Measurements from ENCODE around the gene ERF. TPM values are rescaled to one million over a fixed set of nuclear protein-coding genes. Genes with fewer than 3 reads are reported as not detected.

Gene ERF
- total RNA-seq, 1 donor from 2014 or later, result 64.5 TPM

- H3K36me3 Mint-ChIP-seq (ENCODE audit: low read depth), result peaks cover 31% of the 10 kb centered on the region
- no peaks in the 10 kb centered on the region for H3K9me3 Mint-ChIP-seq (ENCODE audit: low read depth)
- H3K4me3 Mint-ChIP-seq (ENCODE audit: unreplicated experiment), result no peak overlapping the region
- no peak for DNase-seq (ENCODE audit: low spot score)
- no peak overlapping the region for H3K27ac Mint-ChIP-seq (ENCODE audit: unreplicated experiment)
- H3K4me1 Mint-ChIP-seq (ENCODE audit: low read depth), result peaks cover 18% of the 10 kb centered on the region
- H3K27me3 Mint-ChIP-seq (ENCODE audit: low read depth), result no peaks in the 10 kb centered on the region
- no peak for TF ChIP-seq CTCF (IDR thresholded peaks at IDR 0.05)
Measured at GRCh38 chr19:42226886-42227285, 28.0 kb downstream of the ERF start.

DNA sequence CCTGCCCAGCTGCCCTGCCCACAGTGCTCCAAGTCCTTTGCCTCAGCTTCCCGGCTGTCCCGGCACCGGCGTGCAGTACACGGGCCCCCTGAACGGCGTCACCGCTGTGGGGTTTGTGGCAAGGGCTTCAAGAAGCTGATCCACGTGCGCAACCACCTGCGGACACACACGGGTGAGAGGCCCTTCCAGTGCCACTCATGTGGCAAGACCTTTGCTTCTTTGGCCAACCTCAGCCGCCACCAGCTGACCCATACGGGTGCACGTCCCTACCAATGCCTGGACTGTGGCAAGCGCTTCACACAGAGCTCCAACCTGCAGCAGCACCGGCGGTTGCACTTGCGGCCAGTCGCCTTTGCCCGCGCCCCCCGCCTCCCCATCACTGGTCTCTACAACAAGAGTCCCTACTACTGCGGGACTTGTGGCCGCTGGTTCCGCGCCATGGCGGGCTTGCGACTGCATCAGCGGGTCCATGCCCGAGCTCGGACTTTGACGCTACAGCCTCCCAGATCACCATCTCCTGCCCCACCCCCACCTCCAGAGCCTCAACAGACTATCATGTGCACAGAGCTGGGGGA lies 29.1 kb downstream of the ERF start:
- Mint-ChIP-seq H3K9me3 (ENCODE audit: low read depth) (no peaks in the 10 kb centered on the region), H3K4me3 (ENCODE audit: unreplicated experiment) (no peak overlapping the region), H3K27me3 (ENCODE audit: low read depth) (no peaks in the 10 kb centered on the region), H3K27ac (ENCODE audit: unreplicated experiment) (no peak overlapping the region), H3K4me1 (ENCODE audit: low read depth) (peaks cover 24% of the 10 kb centered on the region), H3K36me3 (ENCODE audit: low read depth) (peaks cover 28% of the 10 kb centered on the region)
- no peak for DNase-seq (ENCODE audit: low spot score)
- no peak for TF ChIP-seq CTCF (IDR thresholded peaks at IDR 0.05)

DNA sequence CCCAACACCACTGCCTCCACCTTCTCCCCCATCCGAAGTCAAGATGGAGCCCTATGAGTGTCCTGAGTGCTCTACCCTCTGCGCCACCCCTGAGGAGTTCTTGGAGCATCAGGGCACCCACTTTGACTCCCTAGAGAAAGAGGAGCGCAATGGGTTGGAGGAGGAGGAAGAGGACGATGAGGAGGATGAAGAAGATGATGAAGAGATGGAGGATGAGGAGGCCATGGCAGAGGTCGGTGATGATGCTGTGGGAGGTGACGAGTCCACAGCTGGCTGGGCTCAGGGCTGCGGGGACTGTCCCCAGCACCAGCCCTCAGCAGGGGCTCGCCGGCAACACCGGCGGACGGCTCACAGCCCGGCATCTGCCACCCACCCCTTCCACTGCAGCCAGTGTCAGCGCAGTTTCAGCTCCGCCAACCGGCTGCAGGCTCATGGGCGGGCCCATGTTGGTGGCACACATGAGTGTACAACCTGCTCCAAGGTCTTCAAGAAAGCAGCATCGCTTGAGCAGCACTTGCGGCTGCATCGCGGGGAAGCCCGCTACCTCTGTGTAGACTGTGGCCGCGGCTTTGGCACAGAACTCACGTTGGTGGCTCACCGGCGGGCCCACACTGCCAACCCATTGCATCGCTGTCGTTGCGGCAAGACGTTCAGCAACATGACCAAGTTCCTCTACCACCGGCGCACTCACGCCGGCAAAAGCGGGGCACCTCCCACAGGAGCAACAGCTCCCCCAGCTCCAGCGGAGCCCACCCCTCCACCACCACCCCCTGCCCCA lies 29.8 kb downstream of the ERF start:
- Mint-ChIP-seq H3K4me3 (ENCODE audit: unreplicated experiment) (no peak overlapping the region), H3K36me3 (ENCODE audit: low read depth) (peaks cover 28% of the 10 kb centered on the region), H3K9me3 (ENCODE audit: low read depth) (no peaks in the 10 kb centered on the region), H3K4me1 (ENCODE audit: low read depth) (peaks cover 27% of the 10 kb centered on the region), H3K27ac (ENCODE audit: unreplicated experiment) (no peak overlapping the region), H3K27me3 (ENCODE audit: low read depth) (no peaks in the 10 kb centered on the region)
- no peak for DNase-seq (ENCODE audit: low spot score)
- no peak for TF ChIP-seq CTCF (IDR thresholded peaks at IDR 0.05)

DNA sequence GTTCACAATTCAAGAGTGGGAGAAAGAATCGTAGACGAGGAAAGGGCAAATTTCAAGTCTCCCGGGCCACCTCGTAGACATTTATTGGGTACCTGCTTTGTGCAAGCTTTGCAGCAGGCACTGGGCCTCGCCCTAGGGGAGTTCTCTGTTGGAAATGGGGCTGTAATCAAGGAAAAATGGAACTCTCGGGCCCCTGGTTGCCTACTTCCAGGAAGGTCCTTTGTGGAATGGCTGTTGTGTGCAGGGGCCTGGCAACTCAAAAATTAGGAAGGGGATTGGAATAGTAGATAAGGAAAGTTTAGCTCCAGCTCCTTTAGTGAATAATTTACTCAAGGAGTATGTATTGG lies 34.2 kb downstream of the ERF start:
- no peaks in the 10 kb centered on the region for H3K27me3 Mint-ChIP-seq (ENCODE audit: low read depth)
- H3K9me3 Mint-ChIP-seq (ENCODE audit: low read depth), result no peaks in the 10 kb centered on the region
- H3K27ac Mint-ChIP-seq (ENCODE audit: unreplicated experiment), result peak overlapping the region; percentile 98

More for the DNA sequence above, 34.2 kb downstream of the ERF start:
- TF ChIP-seq CTCF (IDR thresholded peaks at IDR 0.05), result no peak
- DNase-seq (ENCODE audit: low spot score), result no peak
- Mint-ChIP-seq H3K4me3 (ENCODE audit: unreplicated experiment) (peak overlapping the region; percentile 90), H3K4me1 (ENCODE audit: low read depth) (peaks cover 45% of the 10 kb centered on the region), H3K36me3 (ENCODE audit: low read depth) (peaks cover 8% of the 10 kb centered on the region)

Measured in chondrocyte (in vitro differentiated cells).